ENCODE data around the gene DTNB.

- TF ChIP-seq POLR2A (IDR thresholded peaks at IDR 0.05) (no peak), CTCF (IDR thresholded peaks at IDR 0.05) (no peak), POLR2AphosphoS5 (IDR thresholded peaks at IDR 0.05) (no peak), EP300 (IDR thresholded peaks at IDR 0.05) (no peak)
Measured at GRCh38 chr2:25669520-25669919, 3.9 kb downstream of the DTNB start.

All from gastroesophageal sphincter (tissue), 3 donors.